GM21825 (cell line): ENCODE measurements around the gene GGA1.
"Not testable (repeated sequence)": the region's sequence is repeated elsewhere in the genome, so short reads cannot be mapped to it uniquely, and the experiment has no call there.

Experiments used
- ATAC-seq: cut with Tn5 transposase; IDR thresholded peaks from one replicate; pipeline ENCODE4 v1.9.1; 2021; ENCODE audit warnings: mild to moderate bottlenecking, moderate library complexity; ENCODE audit not compliant: unreplicated experiment

The GGA1 gene

GRCh38 chr22:37569921-37570660 lies 38.5 kb upstream of the GGA1 start:
- ATAC-seq: no peak

GRCh38 chr22:37570661-37570976 lies 38.0 kb upstream of the GGA1 start:
- no peak for ATAC-seq

- ATAC-seq: no peak
Measured at GRCh38 chr22:37571258-37571991, 37.2 kb upstream of the GGA1 start.

GRCh38 chr22:37571992-37572373 lies 36.7 kb upstream of the GGA1 start:
- ATAC-seq: no peak

- ATAC-seq: no peak
Measured at GRCh38 chr22:37575490-37576003, 33.1 kb upstream of the GGA1 start.

- no peak for ATAC-seq
Measured at GRCh38 chr22:37578002-37578401, 30.6 kb upstream of the GGA1 start.

GRCh38 chr22:37581504-37581903 lies 27.1 kb upstream of the GGA1 start:
- no peak for ATAC-seq

- ATAC-seq: no peak
Measured at GRCh38 chr22:37582526-37582925, 26.1 kb upstream of the GGA1 start.

- ATAC-seq: no peak
Measured at GRCh38 chr22:37588546-37589215, 20.0 kb upstream of the GGA1 start.

GRCh38 chr22:37589636-37590035 lies 19.0 kb upstream of the GGA1 start:
- ATAC-seq: no peak

- not testable (repeated sequence) for ATAC-seq
Measured at GRCh38 chr22:37591081-37591480, 17.6 kb upstream of the GGA1 start.

GRCh38 chr22:37591823-37592404 lies 16.7 kb upstream of the GGA1 start:
- ATAC-seq: no peak

- no peak for ATAC-seq
Measured at GRCh38 chr22:37594237-37594636, 14.4 kb upstream of the GGA1 start.

GRCh38 chr22:37599153-37599552 lies 9.5 kb upstream of the GGA1 start:
- no peak for ATAC-seq

GRCh38 chr22:37601203-37601539 lies 7.5 kb upstream of the GGA1 start:
- ATAC-seq: no peak

- ATAC-seq: no peak
Measured at GRCh38 chr22:37601540-37602442, 6.8 kb upstream of the GGA1 start.

GRCh38 chr22:37602546-37603277 lies 5.9 kb upstream of the GGA1 start:
- not testable (repeated sequence) for ATAC-seq

GRCh38 chr22:37604074-37604473 lies 4.6 kb upstream of the GGA1 start:
- ATAC-seq: no peak

GRCh38 chr22:37604875-37605274 lies 3.8 kb upstream of the GGA1 start:
- no peak for ATAC-seq
